K562 (cell line): Measurements from ENCODE around the gene PLCD1. TPM values are rescaled to one million over a fixed set of nuclear protein-coding genes. Genes with fewer than 3 reads are reported as not detected.
A peak's percentile ranks its signal among the peaks of the same experiment; 100 is the strongest.

ENCODE experiments used
- ATAC-seq: fragments of 200-7000 bp; cut with Tn5 transposase; 3 replicates; pipeline ENCODE4 v1.9.1; 2020; ENCODE audit warnings: moderate library complexity
- BruUV-seq: library from RNA; stranded (reverse); fragments of 400-500 nt; replicated peaks from 2 replicates; lab custom pipeline; 2021; lab: Mats Ljungman, UMichigan
- CTCF ChIA-PET: fragments of 300-600 bp; formaldehyde crosslinking; extraction: SDS; loops from one replicate; lab custom pipeline; 2021; ENCODE audit warnings: low intra/inter-chr PET ratio; lab: Yijun Ruan, JAX
- POLR2A ChIA-PET: fragments of 300-600, 350-650 bp; sonication (Branson Sonifier 250); formaldehyde crosslinking; extraction: SDS; loops from one replicate; lab custom pipeline; 2021; ENCODE audit warnings: antibody characterized with exemption, inconsistent platforms; lab: Yijun Ruan, JAX
- DNase-seq, 4 experiments: peaks; one replicate each; pipeline versions ENCODE4 v3.0.0 to v3.0.0-alpha.2; 2011 to 2018; ENCODE audit warnings: low spot score in 3 of 4, mixed read lengths in 3 of 4; ENCODE audit errors: extremely low read depth in 1 of 4
- FAIRE-seq: peaks from 2 replicates; lab custom pipeline; 2011; peaks lifted over from hg19 to GRCh38; lab: Jason Lieb, UNC
- H2AFZ ChIP-seq: 2 replicates; pipeline ENCODE4 v1.6.0; 2011; ENCODE audit warnings: low read depth, low read length, control low read depth, inconsistent platforms
- H3K27ac ChIP-seq: fragments of 200-600 bp; 3 replicates; pipeline ENCODE4 v1.8.0; 2011; ENCODE audit warnings: low read depth, mild to moderate bottlenecking, control low read depth, inconsistent platforms, low read length, moderate library complexity, mixed read lengths; ENCODE audit errors: extremely low read depth
- H3K27me3 ChIP-seq, 2 experiments: fragments of 300-600 bp in 1 of 2; 2 replicates in 1 of 2; 3 replicates in 1 of 2; pipeline versions ENCODE4 v1.6.0 to v1.8.0; 2011; ENCODE audit warnings: inconsistent platforms in 2 of 2, low read length in 2 of 2, mild to moderate bottlenecking in 1 of 2, mixed read lengths in 1 of 2, moderate library complexity in 1 of 2; ENCODE audit not compliant: control insufficient read depth in 2 of 2, insufficient read depth in 2 of 2
- H3K36me3 ChIP-seq: fragments of 300-600 bp; 3 replicates; pipeline ENCODE4 v1.8.0; 2011; ENCODE audit warnings: mild to moderate bottlenecking, low read length, inconsistent platforms; ENCODE audit not compliant: control insufficient read depth, insufficient read depth
- H3K4me1 ChIP-seq, 2 experiments: fragments of 200-600 bp in 1 of 2; replicated peaks in 1 of 2; 2 replicates in 1 of 2; 3 replicates in 1 of 2; pipeline versions ENCODE4 v1.5.1 to v1.8.0; 2011; ENCODE audit warnings: inconsistent platforms in 2 of 2, low read length in 2 of 2, mild to moderate bottlenecking in 1 of 2, mixed read lengths in 1 of 2, moderate library complexity in 1 of 2; ENCODE audit not compliant: control insufficient read depth in 2 of 2, insufficient read depth in 2 of 2
- H3K4me2 ChIP-seq: 2 replicates; pipeline ENCODE4 v1.6.1; 2011; ENCODE audit warnings: low read length, control low read depth, inconsistent platforms, mixed read lengths; ENCODE audit not compliant: insufficient read depth
- H3K4me3 ChIP-seq: fragments of 200-600 bp; sonication (generic), shearing (Covaris generic); 2 replicates; pipeline ENCODE4 v1.5.1; 2016; ENCODE audit warnings: control low read depth, inconsistent platforms
- H3K79me2 ChIP-seq: fragments of 200-600 bp; 3 replicates; pipeline ENCODE4 v1.8.0; 2011; ENCODE audit warnings: low read length, inconsistent platforms; ENCODE audit not compliant: control insufficient read depth, insufficient read depth
- H3K9ac ChIP-seq, 2 experiments: 2 replicates each; pipeline versions ENCODE4 v1.6.0 to v1.6.1; 2011; ENCODE audit warnings: low read depth in 2 of 2, low read length in 2 of 2, control low read depth in 1 of 2, inconsistent platforms in 1 of 2, mild to moderate bottlenecking in 1 of 2, mixed read lengths in 1 of 2; ENCODE audit not compliant: insufficient read depth in 1 of 2
- H3K9me1 ChIP-seq: one replicate; pipeline ENCODE4 v1.6.0; 2011; ENCODE audit warnings: inconsistent platforms, mild to moderate bottlenecking, low read length, moderate library complexity; ENCODE audit not compliant: control insufficient read depth, insufficient read depth
- H3K9me3 ChIP-seq: replicated peaks from 2 replicates; pipeline ENCODE4 v1.5.1; 2011; ENCODE audit warnings: low read depth, low read length, inconsistent platforms; ENCODE audit not compliant: control insufficient read depth, insufficient read depth
- H4K20me1 ChIP-seq: replicated peaks from 2 replicates; pipeline ENCODE4 v1.6.1; 2011; ENCODE audit warnings: low read length, inconsistent platforms, mixed read lengths; ENCODE audit not compliant: control insufficient read depth, insufficient read depth
- EZH2 ChIP-seq: IDR thresholded peaks from 2 replicates; pipeline ENCODE4 v1.6.1; 2012; ENCODE audit warnings: low read depth, mild to moderate bottlenecking, inconsistent platforms, low read length, borderline replicate concordance
- GATAD2B ChIP-seq: fragments of 450-650 bp; IDR thresholded peaks from 2 replicates; pipeline ENCODE4 v1.6.1; 2017; ENCODE audit warnings: mild to moderate bottlenecking, borderline replicate concordance
- MCM5 ChIP-seq: fragments of 450-650 bp; IDR thresholded peaks from 2 replicates; pipeline ENCODE4 v1.6.1; 2016; ENCODE audit warnings: low read depth
- NR3C1 ChIP-seq: sonication (generic); formaldehyde crosslinking; IDR thresholded peaks from 2 replicates; pipeline ENCODE4 v1.8.1; 2022; ENCODE audit warnings: missing genetic modification reagents
- POLR2AphosphoS5 ChIP-seq: IDR thresholded peaks from 2 replicates; pipeline ENCODE4 v1.6.1; 2011; ENCODE audit warnings: mild to moderate bottlenecking, low read depth, low read length, moderate library complexity; ENCODE audit not compliant: control insufficient read depth, insufficient read depth
- PPARD ChIP-seq: fragments of 250-450 bp; sonication (Bioruptor Pico); IDR thresholded peaks from 2 replicates; pipeline ENCODE4 v1.8.0; 2022; ENCODE audit warnings: inconsistent platforms, mild to moderate bottlenecking, moderate library complexity
- TAF9B ChIP-seq: fragments of 450-650 bp; IDR thresholded peaks from 2 replicates; pipeline ENCODE4 v1.6.1; 2018; ENCODE audit warnings: mild to moderate bottlenecking; ENCODE audit not compliant: partially characterized antibody
- TCF7 ChIP-seq: sonication (generic); IDR thresholded peaks from 2 replicates; pipeline ENCODE4 v1.6.1; 2016; ENCODE audit warnings: antibody characterized with exemption, borderline replicate concordance
- TFAP4 ChIP-seq: sonication (generic); formaldehyde crosslinking; IDR thresholded peaks from 2 replicates; pipeline ENCODE4 v1.8.0; 2022; ENCODE audit warnings: missing genetic modification reagents, mild to moderate bottlenecking, moderate library complexity, borderline replicate concordance
- ZFP36 ChIP-seq: fragments of 150-350 bp; IDR thresholded peaks from 2 replicates; pipeline ENCODE4 v1.6.1; 2018; ENCODE audit warnings: low read length, low read depth; ENCODE audit not compliant: partially characterized antibody
- ZNF445 ChIP-seq: fragments of 250-450 bp; sonication (Bioruptor Pico); IDR thresholded peaks from 2 replicates; pipeline ENCODE4 v1.4.0; 2020; ENCODE audit warnings: low read depth, mild to moderate bottlenecking, moderate library complexity
- ZNF583 ChIP-seq: fragments of 250-450 bp; sonication (Bioruptor Pico); IDR thresholded peaks from 2 replicates; pipeline ENCODE4 v1.4.0; 2020
- WGBS: fragments of 100-300 bp; shearing (Covaris generic); methylation state at CpG from one replicate; pipeline ENCODE4 v1.1.6; 2016; ENCODE audit warnings: low coverage, mixed read lengths; ENCODE audit not compliant: insufficient coverage; ENCODE audit errors: missing lambda C conversion rate; 5-methylcytosine and 5-hydroxymethylcytosine counted together
- in situ Hi-C: fragments of 300-500 bp; cut with MboI; formaldehyde crosslinking; loops from 4 replicates; pipeline ENCODE4 v1.15.0; 2018; ENCODE audit warnings: inconsistent platforms, mixed read lengths
- intact Hi-C: fragments of 100-400 bp; cut with micrococcal nuclease; formaldehyde crosslinking; loops from 2 replicates; pipeline ENCODE4 v1.14.2; 2022
- polyA plus RNA-seq, 8 experiments: library from polyadenylated mRNA; depleted of rRNA in 4 of 8; stranded (reverse) in 5 of 8; unstranded in 3 of 8; fragments of >200 nt; fragmentation: Nextera tagmentation in 2 of 8; fragmentation: Illumina TruSeq in 1 of 8; extraction: Ambion mirVana in 2 of 8; extraction: Trizol in 1 of 8; gene quantifications; 2 replicates each; pipeline versions ENCODE4 v1.2.1 to v1.2.3, GENCODE V29; 2011 to 2014; ENCODE audit warnings: inconsistent platforms in 1 of 8, missing spikeins in 1 of 8
- total RNA-seq, 7 experiments: library from RNA; depleted of rRNA in 6 of 7; stranded (reverse); fragments of >200 nt in 6 of 7; fragmentation: Illumina TruSeq in 2 of 7; extraction: Trizol in 2 of 7; gene quantifications; 2 replicates each; pipeline versions ENCODE4 v1.2.1 to v1.2.3, GENCODE V29; 2011 to 2021; ENCODE audit warnings: low replicate concordance in 1 of 7

The PLCD1 gene
- total and polyA plus RNA-seq, 9 of the 15 experiments (the other 6 are each of a cell fraction or from before 2014, with no cell fraction given) = 5.4 to 209 (median 116) TPM

DNA sequence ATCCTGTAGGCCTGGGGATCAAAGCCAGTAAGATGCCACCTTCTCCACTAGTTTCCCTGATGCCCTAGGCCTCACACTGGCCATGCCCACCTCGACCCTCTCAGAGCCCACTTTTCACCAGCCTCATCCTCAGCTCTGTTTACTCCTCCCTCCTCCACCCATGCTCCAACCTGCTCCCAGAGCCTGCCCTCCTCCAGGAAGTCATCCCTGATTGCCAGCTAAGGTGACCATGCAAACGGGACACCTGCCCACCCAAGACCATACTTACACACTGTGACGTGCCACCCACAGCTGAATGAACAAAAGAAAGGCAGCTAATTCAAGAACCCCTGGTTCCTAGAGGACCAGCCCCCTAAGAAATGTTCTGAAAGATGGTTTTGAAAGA lies 9.1 kb downstream of the PLCD1 start:
- H2AFZ ChIP-seq = no peak overlapping the region
- no peak overlapping the region; the same call in 2 of the 3 replicates for H3K27ac ChIP-seq
- H3K27me3 ChIP-seq = no peaks in the 10 kb centered on the region
- in situ Hi-C loops = no loop called here
- intact Hi-C loops = no loop called here
- WGBS = 31% methylated on average over 3 of the region's 3 CpGs
- FAIRE-seq = no peak
- H3K9ac ChIP-seq = peak overlapping the region; percentile 0 to 8; a peak in 2 of 4 replicates
- no peak for TF ChIP-seq ZNF445
- peak; percentile 96 for TF ChIP-seq ZFP36
- TF ChIP-seq, all 486 proteins: peak for 1
- no peaks in the 10 kb centered on the region for H3K9me3 ChIP-seq
- CTCF ChIA-PET = no interaction called here
- peaks cover 74 to 78% of the 10 kb centered on the region in 2 experiments for H3K4me1 ChIP-seq
- POLR2A ChIA-PET = interaction anchor here (0.7 kb wide), 1 partner anchor 1106 kb away, joined by 5 read pairs; no protein-coding TSS in a partner anchor
- no TSS peak for BruUV-seq
- DNase-seq = no peak
- H3K79me2 ChIP-seq = peaks cover 54% of the 10 kb centered on the region
- peaks cover 3% of the 10 kb centered on the region; the same call in 1 of the 2 replicates for H4K20me1 ChIP-seq
- peak overlapping the region; percentile 95; the same call in 1 of the 2 replicates for H3K4me2 ChIP-seq
- H3K36me3 ChIP-seq = peaks cover 27% of the 10 kb centered on the region
- no peak for ATAC-seq
- H3K9me1 ChIP-seq = peaks cover 10% of the 10 kb centered on the region
- no peak overlapping the region for H3K4me3 ChIP-seq

- in situ Hi-C loops = no loop called here
- H3K4me1 ChIP-seq = peaks cover 73 to 74% of the 10 kb centered on the region in 2 experiments
- no TSS peak for BruUV-seq
- POLR2A ChIA-PET = interaction anchor here (1.2 to 2.1 kb wide), 2 partner anchors 9 to 23 kb away, joined by 4 to 6 read pairs; no protein-coding TSS in a partner anchor
- peak overlapping the region; percentile 65 for H2AFZ ChIP-seq
- peaks cover 3% of the 10 kb centered on the region; the same call in 1 of the 2 replicates for H4K20me1 ChIP-seq
- no peaks in the 10 kb centered on the region for H3K9me3 ChIP-seq
- peak overlapping the region; percentile 95 for H3K4me2 ChIP-seq
- peak; percentile 68 to 94 (median 80) for DNase-seq
- H3K79me2 ChIP-seq = peaks cover 60% of the 10 kb centered on the region
- intact Hi-C loops = loop anchor here (1.0 kb wide), 1 partner anchor 45 kb away; no protein-coding TSS in a partner anchor
- CTCF ChIA-PET = no interaction called here
- peak; percentile 80 for FAIRE-seq
- peaks cover 32% of the 10 kb centered on the region for H3K36me3 ChIP-seq
- peaks cover 10% of the 10 kb centered on the region for H3K9me1 ChIP-seq
- ATAC-seq = peak; percentile 55
- H3K4me3 ChIP-seq = peak overlapping the region; percentile 50; the same call in 1 of the 2 replicates
- no peaks in the 10 kb centered on the region for H3K27me3 ChIP-seq
- H3K9ac ChIP-seq = peak overlapping the region; percentile 29 to 80; a peak in 3 of 4 replicates
- peak overlapping the region; percentile 79 for H3K27ac ChIP-seq
- WGBS = 55% methylated on average over 10 of the region's 10 CpGs
- TF ChIP-seq TCF7 (no peak), GATAD2B (no peak), MCM5 (no peak), PPARD (no peak), TFAP4 (CRISPR knock-in tag) (peak; percentile 72; the same call in 1 of the 2 replicates), POLR2AphosphoS5 (no peak; the same call in 1 of the 2 replicates), ZNF583 (0 out of 2 replicates have a peak, but pooled peaks have one; percentile 10), NR3C1 (CRISPR knock-in tag) (no peak), EZH2 (no peak), TAF9B (no peak)
Measured at GRCh38 chr3:38019658-38020341, 9.6 kb downstream of the PLCD1 start.
